ENCODE results near the gene PRKAG2. TPM values are rescaled to one million over a fixed set of nuclear protein-coding genes. Genes with fewer than 3 reads are reported as not detected.
"Not testable (repeated sequence)": the region's sequence is repeated elsewhere in the genome, so short reads cannot be mapped to it uniquely, and the experiment has no call there.

Gene PRKAG2
- total and polyA plus RNA-seq, 9 donors = 9.3 to 37.7 (median 22.6) TPM

DNA sequence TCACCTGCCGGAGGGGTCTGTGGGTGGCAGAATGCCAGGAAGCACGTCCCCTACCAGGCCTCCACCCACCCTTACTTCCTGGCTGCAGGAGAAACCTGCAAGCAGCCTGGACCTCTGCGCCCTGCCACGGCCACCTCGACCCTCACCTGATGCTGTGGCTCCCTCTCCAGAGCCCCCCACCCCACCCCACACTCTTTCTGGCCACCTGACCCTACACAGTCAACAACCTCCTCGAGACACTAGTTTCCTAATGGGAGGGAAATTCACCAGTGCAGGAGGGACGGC, 91.3 kb downstream of the PRKAG2 start:
- DNase-seq = no peak
- Histone ChIP-seq H3K4me1 (ENCODE audit: insufficient read depth) (no peaks in the 10 kb centered on the region), H3K36me3 (no peaks in the 10 kb centered on the region), H3K27me3 (no peaks in the 10 kb centered on the region), H3K27ac (no peak overlapping the region), H3K4me3 (no peak overlapping the region), H3K9me3 (no peaks in the 10 kb centered on the region)
- TF ChIP-seq EP300 (IDR thresholded peaks at IDR 0.05) (no peak), POLR2A (IDR thresholded peaks at IDR 0.05) (no peak)
- TF ChIP-seq, protein P1, sequence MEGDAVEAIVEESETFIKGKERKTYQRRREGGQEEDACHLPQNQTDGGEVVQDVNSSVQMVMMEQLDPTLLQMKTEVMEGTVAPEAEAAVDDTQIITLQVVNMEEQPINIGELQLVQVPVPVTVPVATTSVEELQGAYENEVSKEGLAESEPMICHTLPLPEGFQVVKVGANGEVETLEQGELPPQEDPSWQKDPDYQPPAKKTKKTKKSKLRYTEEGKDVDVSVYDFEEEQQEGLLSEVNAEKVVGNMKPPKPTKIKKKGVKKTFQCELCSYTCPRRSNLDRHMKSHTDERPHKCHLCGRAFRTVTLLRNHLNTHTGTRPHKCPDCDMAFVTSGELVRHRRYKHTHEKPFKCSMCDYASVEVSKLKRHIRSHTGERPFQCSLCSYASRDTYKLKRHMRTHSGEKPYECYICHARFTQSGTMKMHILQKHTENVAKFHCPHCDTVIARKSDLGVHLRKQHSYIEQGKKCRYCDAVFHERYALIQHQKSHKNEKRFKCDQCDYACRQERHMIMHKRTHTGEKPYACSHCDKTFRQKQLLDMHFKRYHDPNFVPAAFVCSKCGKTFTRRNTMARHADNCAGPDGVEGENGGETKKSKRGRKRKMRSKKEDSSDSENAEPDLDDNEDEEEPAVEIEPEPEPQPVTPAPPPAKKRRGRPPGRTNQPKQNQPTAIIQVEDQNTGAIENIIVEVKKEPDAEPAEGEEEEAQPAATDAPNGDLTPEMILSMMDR (IDR thresholded peaks at IDR 0.05) = no peak
- intact Hi-C loops (cut with DNase I) = loop anchor here in 3 of 4 donors (10.0 kb wide), 3 partner anchors 89 to 1809 kb away; partner anchors contain the start of gene PRKAG2 (in 1 of the 3)
- 82 to 89% (median 83%) methylated on average over 7 of the region's 7 CpGs for WGBS, 3 donors

DNA sequence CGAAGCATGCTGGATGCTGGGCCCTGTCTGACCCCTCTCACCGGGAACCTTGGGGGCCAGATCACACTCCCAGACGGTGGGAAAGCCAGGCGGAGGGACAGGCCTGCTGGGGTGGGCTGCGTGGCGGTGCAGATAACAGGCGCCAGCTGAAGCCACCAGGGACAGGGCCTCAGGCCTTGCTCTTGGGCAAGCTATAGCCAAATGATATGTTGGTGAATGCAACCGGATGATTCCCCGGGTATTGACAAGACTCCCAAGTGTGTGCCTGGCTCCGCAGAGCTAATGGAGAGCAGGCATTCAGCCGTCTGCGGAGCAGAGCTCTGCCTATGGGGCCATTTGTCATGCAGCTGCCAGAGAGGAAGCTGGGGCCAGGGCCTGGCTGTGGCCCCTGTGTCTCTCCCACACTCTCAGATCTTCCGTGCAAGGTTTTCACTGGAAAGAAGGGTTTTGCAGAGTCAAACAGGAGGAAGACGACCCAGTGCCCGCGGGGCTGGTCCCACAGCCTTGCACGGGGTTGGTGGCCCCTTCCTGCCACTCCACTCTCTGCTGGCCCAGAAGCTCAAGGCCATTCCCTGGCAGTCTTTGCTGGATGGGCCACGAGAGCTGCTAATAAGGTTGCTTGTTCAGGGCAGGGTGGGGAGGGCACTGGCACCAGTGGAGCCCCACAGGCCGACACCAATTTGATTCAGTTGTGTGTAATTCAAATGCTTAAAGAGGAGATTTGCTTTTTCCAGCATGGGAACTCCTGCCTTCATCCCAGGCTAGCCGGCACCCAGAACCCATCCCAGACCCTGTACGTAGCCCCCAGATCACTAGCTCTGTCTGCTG, 91.8 kb downstream of the PRKAG2 start:
- no peak overlapping the region for H3K27ac ChIP-seq
- no peaks in the 10 kb centered on the region for H3K27me3 ChIP-seq
- WGBS, 3 donors = 88 to 93% (median 91%) methylated on average over 21 of the region's 21 CpGs
- no peak for TF ChIP-seq EP300 (IDR thresholded peaks at IDR 0.05)
- TF ChIP-seq POLR2A (IDR thresholded peaks at IDR 0.05) = no peak
- TF ChIP-seq, protein P1 (IDR thresholded peaks at IDR 0.05) = no peak
- peak in 1 of 5 donors; percentile 9 for DNase-seq
- no peaks in the 10 kb centered on the region for H3K4me1 ChIP-seq (ENCODE audit: insufficient read depth)
- no peak overlapping the region for H3K4me3 ChIP-seq
- H3K36me3 ChIP-seq = no peaks in the 10 kb centered on the region
- no peaks in the 10 kb centered on the region for H3K9me3 ChIP-seq
- intact Hi-C loops (cut with DNase I) = loop anchor here in 3 of 4 donors (5.0 to 10.0 kb wide), 5 partner anchors 82 to 1810 kb away; partner anchors contain the start of gene PRKAG2 (in 1 of the 3)

DNA sequence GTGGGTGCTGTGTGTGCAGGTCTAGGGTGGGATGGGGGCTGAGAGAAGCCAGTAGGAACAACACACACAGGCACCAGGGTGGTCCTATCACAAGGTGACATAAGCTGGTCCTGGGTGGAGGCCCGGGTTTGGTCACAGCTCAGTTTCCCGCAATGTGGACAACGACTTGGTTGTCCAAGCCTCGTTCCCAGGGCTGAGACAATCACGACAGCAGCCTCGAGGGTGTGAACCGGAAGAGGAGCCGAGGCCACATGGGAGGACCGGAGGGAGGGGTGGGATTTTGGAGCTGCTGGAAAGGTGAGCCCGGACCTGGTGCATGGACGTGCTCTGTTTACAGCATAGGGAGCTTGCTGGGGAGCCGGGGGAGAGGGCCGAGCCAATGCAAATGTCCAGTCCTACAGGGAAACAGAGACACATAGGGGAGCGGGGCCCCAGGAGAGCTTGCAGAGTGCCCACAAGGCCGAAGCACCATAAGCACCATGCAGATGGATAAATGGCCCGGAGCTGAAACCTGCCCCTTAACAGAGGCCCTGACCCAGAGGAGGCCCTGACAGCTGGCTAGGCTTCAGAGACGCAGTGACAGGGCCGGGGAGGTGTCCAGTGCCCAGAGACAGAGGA, 92.8 kb downstream of the PRKAG2 start:
- H3K4me3 ChIP-seq = no peak overlapping the region
- intact Hi-C loops (cut with DNase I) = loop anchor here in 3 of 4 donors (5.0 to 10.0 kb wide), 5 partner anchors 83 to 1811 kb away; partner anchors contain the start of gene PRKAG2 (in 1 of the 3)
- H3K9me3 ChIP-seq = no peaks in the 10 kb centered on the region
- peak in 1 of 5 donors; percentile 13 for DNase-seq
- no peak for TF ChIP-seq EP300 (IDR thresholded peaks at IDR 0.05)
- no peak for TF ChIP-seq POLR2A (IDR thresholded peaks at IDR 0.05)
- TF ChIP-seq, protein P1 (IDR thresholded peaks at IDR 0.05) = no peak
- no peaks in the 10 kb centered on the region for H3K36me3 ChIP-seq
- H3K27me3 ChIP-seq = no peaks in the 10 kb centered on the region
- H3K27ac ChIP-seq = no peak overlapping the region
- 96 to 97% (median 97%) methylated on average over 18 of the region's 18 CpGs for WGBS, 3 donors
- no peaks in the 10 kb centered on the region for H3K4me1 ChIP-seq (ENCODE audit: insufficient read depth)

DNA sequence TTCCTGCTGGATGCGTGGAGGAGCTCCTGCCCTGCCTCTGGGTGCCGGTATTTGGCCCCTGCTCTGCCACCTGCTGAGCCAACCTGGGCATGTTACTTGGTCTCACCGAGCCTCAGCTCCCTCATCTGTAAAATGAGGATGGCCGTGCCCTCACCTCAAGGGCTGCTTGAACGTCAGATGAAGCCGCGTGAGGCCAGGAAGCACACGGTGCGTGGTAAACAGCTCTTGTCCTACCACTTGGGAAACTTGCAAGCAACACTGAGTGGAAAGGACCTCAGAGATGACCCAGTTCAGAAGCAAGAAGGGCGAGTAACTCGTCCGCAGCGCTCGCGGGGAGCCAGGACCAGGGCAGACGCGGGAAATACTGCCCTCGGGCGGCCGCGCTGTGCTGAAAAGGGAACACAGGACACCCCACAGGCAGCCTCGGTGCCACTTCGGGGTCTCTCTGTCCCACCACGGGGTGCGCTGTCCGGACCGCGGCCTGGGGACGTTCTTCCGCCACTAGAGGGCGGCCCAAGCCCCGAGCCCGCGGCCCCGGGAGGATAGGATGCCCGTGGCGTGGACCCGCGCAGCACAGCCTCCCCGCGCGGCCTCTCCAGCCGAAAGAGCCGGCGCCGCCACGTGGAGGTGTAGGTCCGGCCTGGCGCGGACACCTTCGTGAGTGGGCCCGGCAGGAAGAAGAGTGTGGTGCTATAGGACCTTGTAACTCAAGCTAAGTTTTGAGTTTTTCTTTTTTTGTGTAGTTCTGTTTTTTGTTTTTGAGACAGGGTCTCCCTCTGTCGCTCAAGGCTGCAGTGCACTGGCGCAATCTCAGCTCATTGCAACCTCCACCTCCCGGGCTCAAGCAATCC, 94.1 kb downstream of the PRKAG2 start:
- Histone ChIP-seq H3K9me3 (no peaks in the 10 kb centered on the region), H3K4me1 (ENCODE audit: insufficient read depth) (no peaks in the 10 kb centered on the region), H3K27me3 (no peaks in the 10 kb centered on the region), H3K4me3 (peak overlapping the region; percentile 13), H3K36me3 (no peaks in the 10 kb centered on the region), H3K27ac (no peak overlapping the region)
- intact Hi-C loops (cut with DNase I) = loop anchor here in 3 of 4 donors (5.0 to 10.0 kb wide), 5 partner anchors 84 to 1812 kb away; partner anchors contain the start of gene PRKAG2 (in 1 of the 3)
- TF ChIP-seq, protein P1 (IDR thresholded peaks at IDR 0.05) = peak; percentile 70 to 88 (median 73)
- TF ChIP-seq POLR2A (IDR thresholded peaks at IDR 0.05) = no peak
- DNase-seq = peak; percentile 63 to 82 (median 76)
- 10 to 13% (median 13%) methylated on average over 48 to 55 of the region's 55 CpGs for WGBS, 3 donors

DNA sequence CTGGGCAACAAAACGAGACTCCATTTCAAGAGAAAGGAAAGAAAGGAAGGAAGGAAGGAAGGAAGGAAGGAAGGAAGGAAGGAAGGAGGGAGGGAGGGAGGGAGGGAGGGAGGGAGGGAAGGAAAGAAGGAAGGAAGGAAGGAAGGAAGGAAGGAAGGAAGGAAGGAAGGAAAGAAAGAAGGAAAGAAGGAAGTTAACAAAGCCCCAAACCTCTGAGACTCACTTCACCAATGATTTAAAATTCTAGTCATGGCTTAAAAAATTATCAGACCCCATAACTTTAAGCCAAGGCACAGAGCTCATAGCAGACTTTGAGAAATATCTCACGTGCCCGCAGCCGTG, 94.7 kb downstream of the PRKAG2 start:
- not testable (repeated sequence) for H3K27ac ChIP-seq
- intact Hi-C loops (cut with DNase I) = loop anchor here in 3 of 4 donors (5.0 to 10.0 kb wide), 5 partner anchors 85 to 1813 kb away; partner anchors contain the start of gene PRKAG2 (in 1 of the 3)
- 81 to 84% (median 84%) methylated on average over 4 of the region's 4 CpGs for WGBS, 3 donors

More for the DNA sequence above, 94.7 kb downstream of the PRKAG2 start:
- not testable (repeated sequence) for H3K4me3 ChIP-seq; DNase-seq; H3K36me3 ChIP-seq; H3K4me1 ChIP-seq (ENCODE audit: insufficient read depth); H3K27me3 ChIP-seq; H3K9me3 ChIP-seq
